Fibroblast of peridontal ligament (primary cell): ENCODE data around the gene DNPEP.
"Not testable (repeated sequence)": the region's sequence is repeated elsewhere in the genome, so short reads cannot be mapped to it uniquely, and the experiment has no call there.

Experiments used
- DNase-seq: peaks from one replicate; pipeline ENCODE4 v3.0.0-alpha.2; 2010; ENCODE audit errors: extremely low read depth

DNPEP gene

DNA sequence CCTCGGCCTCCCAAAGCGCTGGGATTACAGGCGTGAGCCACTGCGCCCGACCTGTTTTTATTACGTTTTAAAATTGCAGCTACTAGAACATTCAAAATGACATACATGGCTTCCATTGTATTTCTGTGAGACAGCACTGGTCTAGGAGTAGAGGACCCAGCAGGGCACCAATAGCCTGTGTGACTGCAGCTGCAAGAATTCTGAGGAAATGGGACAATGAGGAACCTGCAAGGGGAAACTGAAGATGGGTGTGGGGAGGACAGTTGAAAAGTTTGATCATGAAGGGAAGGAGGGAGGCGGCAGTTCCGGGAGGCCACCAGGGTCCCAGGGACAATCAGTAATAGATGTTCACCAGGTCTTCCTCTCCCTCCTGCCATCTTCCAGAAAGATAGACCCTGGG, 13.9 kb upstream of the DNPEP start:
- no peak for DNase-seq

DNA sequence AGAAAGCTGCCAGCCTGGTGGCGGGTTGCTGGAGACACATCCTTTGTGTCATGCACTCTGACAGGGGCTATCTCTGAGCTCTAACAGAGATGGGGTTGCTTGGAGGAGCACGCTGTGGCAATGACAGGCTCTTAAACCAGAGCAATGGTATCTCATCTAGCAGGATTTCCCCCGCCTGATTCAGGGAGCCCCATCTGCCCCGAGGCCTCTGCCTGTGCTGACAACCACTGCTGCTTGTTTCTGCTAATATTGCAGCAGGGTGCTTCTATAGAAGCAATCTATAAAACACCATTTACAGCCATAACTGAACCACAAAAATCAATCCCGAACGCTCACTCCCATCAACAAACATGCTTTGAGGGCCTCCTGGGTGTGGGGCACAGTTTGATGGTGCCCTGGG, 12.8 kb upstream of the DNPEP start:
- no peak for DNase-seq

DNA sequence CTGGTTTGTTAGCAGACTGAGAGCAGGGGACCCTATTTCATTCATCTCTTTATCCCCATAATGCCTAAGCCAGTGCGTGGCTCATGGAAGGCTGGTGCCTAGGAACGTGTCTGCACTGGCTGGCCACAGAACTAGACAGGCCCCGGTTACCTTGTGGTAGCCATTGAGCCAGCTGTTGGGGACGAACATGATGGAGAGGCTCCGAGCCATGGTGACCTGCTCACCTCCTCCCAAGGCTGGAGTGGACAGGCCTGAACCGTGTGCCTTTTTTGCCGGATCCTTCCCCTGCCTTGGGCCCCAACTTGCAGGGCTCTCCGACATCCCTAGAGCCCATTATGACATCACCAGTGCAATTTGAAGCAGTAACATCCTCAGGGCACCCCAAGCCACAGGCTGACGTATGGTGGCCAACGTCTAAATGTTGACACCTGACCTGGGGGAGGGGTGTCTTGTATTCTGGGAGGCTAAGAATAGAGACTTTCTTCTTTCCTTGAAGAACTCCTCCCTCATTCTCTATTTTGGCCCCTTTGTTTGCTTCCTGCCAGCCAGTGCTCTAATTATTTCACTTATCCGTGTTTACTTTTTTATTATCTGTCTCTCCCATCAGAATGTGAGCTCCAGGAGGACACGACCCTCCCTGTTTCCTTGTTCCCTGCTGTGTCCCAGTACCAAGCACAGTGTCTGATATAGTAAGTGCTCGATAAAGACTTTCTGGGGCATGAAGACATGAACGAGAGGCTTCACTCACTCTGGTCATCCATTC, 12.2 kb upstream of the DNPEP start:
- no peak for DNase-seq

DNA sequence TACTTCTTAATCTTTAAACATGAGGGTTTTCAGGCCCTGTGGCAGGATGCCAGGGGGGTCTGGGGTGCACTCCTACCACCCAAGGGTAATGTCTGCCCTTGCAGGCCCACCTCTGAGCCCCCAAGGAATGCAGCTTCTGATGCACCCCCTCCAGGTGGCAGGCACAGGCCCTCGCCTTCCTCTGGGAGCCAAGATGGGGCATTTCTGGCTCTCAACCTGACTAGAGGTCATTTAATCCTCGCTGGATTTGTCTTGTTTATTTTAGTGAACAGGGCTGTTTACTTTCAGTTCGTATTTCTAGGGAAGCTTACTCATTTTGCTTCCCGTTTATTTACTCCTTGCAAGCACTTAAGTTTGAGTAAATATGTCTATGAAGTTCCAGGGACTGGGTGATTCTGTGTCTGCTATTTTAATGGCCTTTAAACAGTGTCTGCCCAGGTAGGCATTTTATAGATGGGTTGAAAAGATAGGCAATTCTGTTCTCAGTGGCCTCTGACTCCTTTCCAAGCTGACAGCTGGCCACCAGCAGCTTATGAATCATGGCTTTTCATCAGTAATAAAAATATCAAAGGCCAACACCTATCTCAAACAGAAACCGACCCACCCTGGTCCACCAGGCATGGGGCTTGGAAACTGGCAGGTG, 11.1 kb upstream of the DNPEP start:
- DNase-seq, result peak; percentile 54

DNA sequence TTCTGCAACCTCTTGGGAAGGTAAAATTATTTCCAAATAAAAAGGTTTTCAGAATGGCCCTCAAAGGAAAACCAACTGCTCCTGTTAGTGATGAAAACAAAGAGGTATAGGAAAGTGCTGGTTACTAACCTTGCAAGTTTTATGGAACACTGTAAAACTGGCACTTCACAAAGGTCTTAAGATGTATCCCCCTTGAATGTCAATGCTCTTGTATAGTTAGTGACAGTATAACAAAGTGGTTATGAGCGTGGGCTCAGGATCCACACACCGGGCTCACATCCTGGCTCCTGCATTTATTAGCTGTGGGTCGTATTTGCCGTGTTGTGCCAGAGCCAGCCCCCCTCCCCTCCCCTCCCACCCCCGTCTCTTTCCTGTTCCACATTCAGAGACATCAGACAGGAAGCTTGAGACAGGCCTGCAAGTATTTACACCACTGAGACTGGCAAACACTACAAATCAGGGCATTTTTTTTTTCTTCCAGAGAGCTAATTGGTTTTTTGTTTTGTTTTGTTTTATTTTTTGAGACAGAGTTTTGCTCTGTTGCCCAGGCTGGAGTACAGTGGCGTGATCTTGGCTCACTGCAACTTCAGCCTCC, 9.2 kb upstream of the DNPEP start:
- no peak for DNase-seq

DNA sequence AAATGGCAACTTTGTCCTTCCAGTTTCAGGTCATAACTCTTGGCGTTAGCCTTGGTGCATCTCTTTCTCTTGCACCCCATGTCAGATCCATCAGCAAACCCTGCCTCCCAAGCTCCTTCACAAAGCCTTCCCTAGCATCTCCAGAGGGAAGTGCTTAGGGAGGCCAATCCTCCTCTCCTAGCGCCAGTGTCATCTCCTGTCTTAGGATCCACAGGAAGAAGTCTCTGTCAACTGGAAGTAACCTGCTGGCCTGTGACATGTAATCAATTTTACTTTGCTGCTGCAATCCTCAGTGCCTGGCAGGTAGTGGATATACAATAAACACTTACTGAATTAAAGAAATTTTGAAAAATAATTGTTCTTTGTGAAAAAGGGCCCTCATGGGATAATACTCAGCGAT, 7.9 kb upstream of the DNPEP start:
- no peak for DNase-seq

DNA sequence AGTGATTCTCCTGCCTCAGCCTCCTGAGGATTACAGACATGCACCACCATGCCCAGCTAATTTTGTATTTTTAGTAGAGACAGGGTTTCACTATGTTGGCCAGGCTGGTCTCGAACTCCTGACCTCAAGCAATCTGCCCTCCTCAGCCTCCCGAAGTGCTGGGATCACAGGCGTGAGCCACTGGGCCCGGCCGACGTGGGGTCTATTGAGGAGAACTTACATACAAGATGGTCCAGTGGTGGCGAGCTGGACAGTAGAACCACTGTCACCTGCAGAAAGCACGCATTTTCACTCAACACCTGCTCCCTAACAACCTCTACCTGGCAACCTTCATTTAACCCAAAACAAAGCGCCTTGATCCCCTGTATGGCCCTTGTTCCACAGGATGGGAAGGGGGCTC, 7.3 kb upstream of the DNPEP start:
- not testable (repeated sequence) for DNase-seq

DNA sequence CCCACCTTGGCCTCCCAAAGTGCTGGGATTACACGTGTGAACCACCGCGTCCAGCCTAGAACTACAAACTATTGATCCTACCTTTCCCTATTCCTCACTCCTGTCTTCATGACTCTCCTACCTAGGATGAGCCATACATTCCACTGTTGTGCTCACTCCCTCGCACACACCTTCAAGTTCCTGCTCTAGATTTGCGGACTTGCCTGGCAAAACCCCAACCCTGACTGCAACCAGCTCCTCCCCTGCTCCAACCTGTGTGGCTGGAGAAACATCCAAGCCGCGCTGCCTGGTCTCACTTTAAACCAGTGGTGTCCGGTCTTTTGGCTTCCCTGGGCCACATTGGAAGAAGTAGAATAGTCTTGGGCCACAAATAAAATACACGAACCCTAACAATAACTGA, 5.0 kb upstream of the DNPEP start:
- DNase-seq, result no peak

DNA sequence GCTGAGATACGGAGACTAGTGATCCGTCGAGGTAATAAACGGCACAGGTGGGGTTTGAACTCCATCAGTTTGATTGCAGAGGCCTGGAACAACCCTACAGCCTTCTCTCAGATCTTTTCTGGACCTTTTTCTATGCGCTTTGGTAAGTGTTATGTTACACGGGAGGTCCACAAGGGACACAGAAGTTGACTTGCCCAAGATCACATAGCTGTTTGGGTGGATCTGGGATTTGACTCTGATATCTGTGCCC, 1.1 kb upstream of the DNPEP start:
- no peak for DNase-seq

DNA sequence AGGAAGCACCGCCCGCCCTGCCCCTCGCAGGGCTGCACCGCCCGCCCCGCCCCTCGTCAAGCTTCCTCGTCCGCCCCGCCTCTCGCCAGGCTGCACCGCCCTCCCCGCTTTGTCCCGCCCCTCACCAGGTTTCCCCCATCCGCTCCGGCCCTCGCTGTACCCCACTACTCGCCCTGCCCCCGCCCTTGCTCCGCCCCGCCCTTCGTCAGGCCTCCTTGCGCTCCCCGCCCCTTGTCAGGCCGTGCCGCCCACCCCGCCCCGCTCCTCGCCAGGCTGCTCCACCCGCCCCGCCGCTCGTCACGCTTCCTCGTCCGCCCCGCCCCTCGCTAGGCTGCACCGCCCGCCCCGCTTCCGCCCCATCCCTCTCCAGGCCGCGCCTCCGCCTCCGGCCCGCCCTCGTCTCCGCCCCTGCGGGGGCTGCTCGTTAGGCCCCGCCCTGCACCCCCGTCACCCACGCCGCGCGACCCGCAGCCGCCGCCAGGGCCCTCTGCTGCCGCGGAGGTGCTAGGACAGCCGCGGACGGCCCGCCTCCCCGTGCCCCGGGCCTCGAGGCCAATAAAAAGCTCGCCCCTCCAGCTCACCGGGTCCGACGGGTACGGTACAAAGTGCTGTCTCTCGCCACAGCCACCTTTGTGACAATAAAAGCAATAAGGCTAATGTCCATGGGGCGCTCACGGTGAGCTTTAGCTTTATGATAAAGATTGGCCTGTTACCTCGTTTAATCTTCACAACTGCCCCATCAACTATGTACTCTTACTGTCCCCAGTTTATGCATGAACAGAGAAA, 602 bp upstream of the DNPEP start:
- DNase-seq, result peak; percentile 94

DNA sequence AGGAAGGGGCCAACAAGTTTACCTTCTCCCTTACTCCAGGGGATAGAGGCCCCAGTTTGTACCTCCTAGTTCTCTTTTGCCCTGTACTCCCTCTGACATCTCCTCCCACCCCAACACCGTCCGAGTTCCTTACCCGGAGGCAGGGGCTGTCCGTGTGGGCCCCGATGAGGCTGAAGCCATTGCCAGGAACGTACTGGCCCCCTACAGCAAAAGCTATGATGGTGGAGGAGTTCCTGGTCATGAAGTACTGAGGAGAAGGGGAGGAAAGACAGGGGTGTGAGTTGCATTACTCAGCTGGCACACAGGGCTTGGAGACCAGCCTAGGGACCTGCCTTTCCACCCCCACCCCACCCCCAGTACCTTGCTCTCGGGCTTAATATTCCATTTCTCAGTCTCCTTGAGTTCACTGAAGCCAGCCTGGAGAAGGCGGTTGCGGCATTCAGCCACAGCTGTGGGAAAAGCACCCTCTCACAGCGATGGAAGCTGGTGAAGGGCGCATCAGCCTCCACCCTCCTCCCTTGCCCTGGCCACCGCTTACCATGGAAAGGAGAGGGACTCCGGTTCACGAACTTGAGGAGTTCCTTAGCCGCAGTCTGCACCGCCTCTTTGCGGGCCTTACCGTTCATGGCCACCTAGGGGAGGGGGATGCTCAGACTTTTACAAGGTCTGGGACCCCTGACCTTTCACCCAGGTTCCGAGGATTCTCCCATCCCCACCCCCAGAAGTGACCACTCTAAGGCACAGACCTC, 1.0 kb downstream of the DNPEP start:
- no peak for DNase-seq

DNA sequence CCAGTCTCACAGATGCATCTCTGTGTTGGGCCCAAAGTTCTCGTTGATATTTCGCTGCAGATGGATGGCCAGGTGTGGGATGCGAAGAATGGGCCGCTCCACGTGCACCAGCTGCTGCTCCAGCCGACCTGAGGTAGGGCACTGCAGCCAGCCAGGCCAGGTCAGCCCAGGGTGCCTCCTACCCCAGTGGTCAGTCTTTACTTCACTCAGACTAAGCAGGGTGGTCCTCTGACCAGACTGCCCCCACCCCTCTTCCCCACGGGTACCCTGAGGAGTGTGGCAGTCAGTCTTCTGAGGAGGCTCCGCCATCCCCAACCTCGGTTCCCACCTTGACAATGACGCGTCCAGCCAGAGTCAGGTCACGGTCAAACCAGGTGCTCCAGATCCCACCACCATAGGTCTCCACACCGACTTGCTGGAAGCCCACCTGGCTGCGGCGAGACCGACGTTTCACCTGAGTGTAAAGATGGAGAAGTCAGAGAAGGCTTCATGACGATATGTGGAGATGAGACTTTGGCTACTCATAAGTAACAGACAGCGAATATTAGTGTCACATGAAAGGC, 1.7 kb downstream of the DNPEP start:
- DNase-seq, result no peak

DNA sequence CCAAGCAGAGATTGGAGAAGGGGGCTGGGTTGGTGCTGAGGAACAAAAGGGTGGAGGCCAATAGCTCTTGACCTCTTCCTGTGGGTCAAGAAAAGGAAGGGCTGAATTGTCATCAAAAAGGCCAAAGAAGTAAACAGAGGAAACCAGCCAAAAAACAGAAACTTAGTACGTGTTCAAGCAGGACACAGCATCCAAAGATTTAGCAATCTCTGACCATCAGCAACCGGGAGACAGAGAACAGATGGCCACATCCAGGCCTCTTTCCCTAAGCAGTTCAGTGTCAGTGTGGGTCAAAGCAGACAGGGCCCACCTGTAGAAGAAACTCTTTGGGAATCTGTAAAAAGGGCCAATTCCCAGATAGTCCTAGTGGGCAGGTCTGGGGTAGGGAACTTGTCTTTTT, 2.9 kb downstream of the DNPEP start:
- no peak for DNase-seq

DNA sequence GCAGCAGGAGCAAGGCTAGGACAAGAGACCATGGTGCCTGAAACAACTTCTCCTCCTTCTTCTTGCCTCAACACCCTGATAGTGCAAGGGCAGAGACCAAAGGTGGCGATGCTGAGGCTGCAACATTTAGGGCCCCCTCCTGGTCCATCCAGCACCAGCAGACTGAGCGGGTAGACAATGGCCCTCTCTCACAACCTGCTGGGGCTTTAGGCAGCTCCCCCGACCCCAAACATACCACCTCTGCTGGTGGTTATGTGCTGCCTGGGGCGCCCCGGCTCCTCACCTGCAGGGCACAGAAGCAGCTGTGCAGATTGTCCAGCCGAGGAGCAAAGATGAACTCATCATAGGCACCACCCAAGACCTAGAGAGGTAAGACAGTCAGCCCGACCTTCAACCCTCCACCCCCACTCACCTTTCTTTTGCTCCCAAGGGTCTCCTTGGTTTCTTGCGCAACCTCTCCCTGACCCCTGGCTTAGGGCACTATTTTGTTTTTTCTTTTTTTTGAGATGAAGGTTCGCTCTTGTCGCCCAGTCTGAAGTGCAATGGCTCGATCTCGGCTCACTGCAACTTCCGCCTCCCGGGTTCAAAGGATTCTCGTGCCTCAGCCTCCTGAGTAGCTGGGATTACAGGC, 3.5 kb downstream of the DNPEP start:
- DNase-seq, result no peak

DNA sequence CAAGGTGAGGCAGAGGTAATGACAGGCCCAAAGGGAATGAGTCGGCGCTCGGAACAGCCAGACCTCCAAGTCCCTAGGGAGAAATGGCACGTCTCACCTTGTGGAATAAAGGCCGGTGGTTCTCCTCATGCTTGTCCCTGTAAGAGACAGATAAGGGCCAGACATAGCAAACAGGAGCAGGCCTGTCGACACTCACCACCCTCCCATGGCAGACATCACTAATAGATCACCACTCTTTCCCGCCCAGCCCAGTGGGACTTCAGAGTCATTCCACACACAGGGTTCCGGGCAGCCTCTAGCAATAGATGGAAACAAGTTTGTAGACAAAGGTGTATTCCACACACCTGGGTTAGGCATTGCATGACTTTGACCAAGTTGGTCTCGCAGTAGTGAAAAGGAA, 6.3 kb downstream of the DNPEP start:
- no peak for DNase-seq

DNA sequence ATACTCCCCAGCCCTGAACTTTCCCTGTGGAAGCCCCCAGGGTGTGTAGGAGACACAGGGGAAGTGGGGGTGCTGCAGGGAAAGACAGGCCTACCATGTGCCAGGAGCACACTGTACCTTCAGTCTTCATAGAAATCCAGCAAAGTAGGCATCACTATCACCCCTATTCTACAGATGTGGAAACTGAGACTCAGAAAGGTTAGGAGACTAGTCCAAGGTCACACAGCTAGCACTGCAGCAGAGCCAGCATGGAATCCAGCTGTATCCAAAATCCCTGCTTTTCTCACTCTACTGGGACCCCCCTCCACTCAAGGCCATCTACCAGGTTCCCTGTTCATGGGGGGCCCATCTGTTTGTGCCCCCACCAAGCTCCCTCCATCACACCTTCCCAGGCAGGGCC, 6.8 kb downstream of the DNPEP start:
- no peak for DNase-seq

DNA sequence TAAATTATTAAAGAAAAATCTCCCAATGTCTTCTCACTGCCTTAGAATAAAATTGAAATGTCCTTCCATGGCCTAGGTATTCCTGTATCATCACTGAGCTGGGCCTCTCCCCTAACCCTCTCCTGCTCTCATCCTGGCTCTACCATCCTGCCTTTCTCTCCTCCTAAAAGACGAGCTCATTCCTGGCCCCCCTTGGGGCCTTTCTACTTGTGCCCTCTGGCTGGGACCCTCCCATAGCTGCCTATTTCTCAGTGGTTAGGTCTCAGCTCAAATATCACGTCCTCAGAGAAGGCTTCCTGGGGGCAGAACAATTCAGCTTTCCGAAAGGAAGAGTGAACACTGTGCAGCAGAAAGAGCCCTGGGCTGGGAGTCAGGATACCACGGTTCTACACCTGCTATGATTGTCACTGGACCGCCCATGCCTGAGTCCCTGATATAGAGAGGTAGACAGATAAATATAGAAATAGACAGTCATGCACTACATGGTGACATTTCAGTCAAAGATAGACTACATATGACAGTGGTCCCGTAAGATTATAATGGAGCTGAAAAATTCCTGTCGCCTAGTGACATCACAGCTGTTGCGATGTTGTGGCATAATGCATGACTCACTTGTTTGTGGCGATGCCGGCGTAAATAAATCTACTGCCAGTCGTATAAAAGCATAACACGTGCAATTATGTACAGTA, 9.4 kb downstream of the DNPEP start:
- no peak for DNase-seq

DNA sequence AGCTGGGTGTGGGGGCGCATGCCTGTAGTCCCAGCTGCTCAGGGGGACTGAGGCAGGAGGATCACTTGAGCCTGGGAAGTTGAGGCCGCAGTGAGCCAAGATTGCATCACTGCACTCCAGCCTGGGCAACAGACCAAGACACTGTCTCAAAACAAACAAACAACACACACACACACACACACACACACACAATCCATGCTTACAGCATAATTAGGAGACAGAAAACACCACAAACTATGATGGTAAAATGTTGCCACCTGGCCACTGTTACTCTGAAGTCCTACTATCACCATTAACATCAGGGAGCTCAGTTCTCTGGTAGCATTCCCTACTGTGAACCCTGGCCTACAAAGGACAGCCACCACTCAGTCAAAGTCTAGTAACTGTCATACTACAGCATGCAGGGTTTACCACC, 18.3 kb downstream of the DNPEP start:
- peak; percentile 78 for DNase-seq

DNA sequence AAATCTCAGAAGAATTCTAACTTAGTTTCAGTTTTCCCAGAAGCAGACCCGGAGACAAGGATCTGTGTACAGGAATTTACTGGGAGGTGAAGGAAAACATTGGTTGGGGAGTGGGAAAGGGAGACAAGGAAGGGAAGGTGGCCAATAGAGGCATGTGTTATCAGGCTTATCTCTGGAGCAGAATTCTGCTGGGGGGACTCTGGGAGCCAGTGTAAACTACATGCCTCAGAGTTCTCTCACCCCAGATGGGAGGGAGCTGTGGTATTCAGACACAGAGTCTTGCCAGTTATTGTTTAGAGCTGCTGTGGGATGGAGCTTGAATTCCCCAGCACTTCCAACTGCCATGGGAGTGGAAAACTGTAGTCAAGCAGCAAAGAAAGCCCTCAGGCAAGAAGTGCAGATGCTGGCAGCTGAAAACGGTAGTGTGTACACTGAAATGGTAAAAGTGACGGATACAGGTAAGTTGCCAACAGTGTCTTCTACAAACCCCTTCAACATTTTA, 19.0 kb downstream of the DNPEP start:
- peak; percentile 89 for DNase-seq

DNA sequence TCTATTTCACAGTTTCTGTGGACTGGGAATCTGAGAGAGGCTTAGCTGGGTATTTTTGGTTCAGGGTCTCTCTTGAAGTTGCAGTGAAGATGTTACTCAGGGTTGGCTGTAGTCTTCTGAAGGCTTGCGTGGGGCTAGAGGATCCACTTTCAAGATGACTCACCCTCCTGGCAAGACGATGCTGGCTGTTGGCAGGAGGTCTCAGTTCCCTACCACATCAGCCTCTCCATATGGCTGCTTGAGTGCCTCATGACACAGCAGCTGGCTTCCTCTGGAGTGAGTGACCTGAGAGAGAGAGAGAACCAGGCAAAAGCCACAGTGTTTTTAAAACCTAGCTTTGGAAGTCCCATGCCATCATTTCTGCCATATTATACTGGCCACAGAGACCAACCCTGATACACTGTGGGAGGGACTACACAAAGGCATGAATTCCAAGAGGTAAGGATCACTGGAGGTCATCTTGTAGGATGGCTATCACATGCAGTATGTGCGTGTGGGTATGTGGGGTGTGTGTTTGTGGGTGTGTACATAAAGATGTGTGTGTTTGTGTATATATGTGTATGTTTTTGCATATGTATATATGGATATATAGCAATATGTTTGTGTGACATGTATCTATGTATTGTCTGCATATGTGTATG, 25.1 kb downstream of the DNPEP start:
- peak; percentile 99 for DNase-seq
